Common myeloid progenitor, CD34-positive (primary cell): ENCODE data around the gene XDH.

ENCODE experiments used
- CTCF ChIA-PET: fragments of 350-600 bp; sonication (Branson Sonifier 250); formaldehyde crosslinking; loops from one replicate; lab custom pipeline; 2021; ENCODE audit warnings: antibody characterized with exemption; lab: Charles Lee
- POLR2A ChIA-PET: fragments of 350-600 bp; sonication (Branson Sonifier 250); formaldehyde crosslinking; loops from one replicate; lab custom pipeline; 2021; ENCODE audit warnings: antibody characterized with exemption; lab: Charles Lee
- DNase-seq, 3 donors: peaks; one replicate each; pipeline versions ENCODE4 v3.0.0 to v3.0.0-alpha.2; 2013
- H3K27ac ChIP-seq, 2 experiments: 1 replicate in 1 of 2; 2 replicates in 1 of 2; pipeline ENCODE4 v1.7.0; 2013; ENCODE audit warnings: inconsistent platforms in 2 of 2, low read length in 2 of 2, mild to moderate bottlenecking in 2 of 2, low read depth in 1 of 2, moderate library complexity in 1 of 2; ENCODE audit not compliant: severe bottlenecking in 2 of 2, insufficient read depth in 1 of 2, poor library complexity in 1 of 2
- H3K27me3 ChIP-seq, 5 experiments: replicated peaks in 2 of 5; 1 replicate in 3 of 5; 2 replicates in 2 of 5; pipeline versions ENCODE4 v1.6.1 to v1.7.0; 2013; ENCODE audit warnings: low read length in 4 of 5, mild to moderate bottlenecking in 2 of 5, moderate library complexity in 2 of 5, inconsistent platforms in 1 of 5; ENCODE audit not compliant: insufficient read depth in 5 of 5, control insufficient read depth in 4 of 5
- H3K36me3 ChIP-seq, 4 experiments: 1 replicate in 2 of 4; 2 replicates in 2 of 4; pipeline versions ENCODE4 v1.6.1 to v1.7.0; 2013; ENCODE audit warnings: low read length in 3 of 4, control low read depth in 1 of 4, mild to moderate bottlenecking in 1 of 4; ENCODE audit not compliant: control insufficient read depth in 4 of 4, insufficient read depth in 4 of 4
- H3K4me1 ChIP-seq, 4 experiments: 1 replicate in 3 of 4; 2 replicates in 1 of 4; pipeline versions ENCODE4 v1.6.1 to v1.7.1; 2013; ENCODE audit warnings: low read length in 3 of 4, mild to moderate bottlenecking in 3 of 4, control low read depth in 1 of 4, inconsistent platforms in 1 of 4, moderate library complexity in 1 of 4; ENCODE audit not compliant: control insufficient read depth in 4 of 4, insufficient read depth in 4 of 4; ENCODE audit errors: control extremely low read depth in 1 of 4
- H3K4me3 ChIP-seq, 7 experiments: 1 replicate in 4 of 7; 2 replicates in 3 of 7; pipeline versions ENCODE4 v1.5.1 to v1.7.0; 2013; ENCODE audit warnings: mild to moderate bottlenecking in 7 of 7, low read length in 6 of 7, moderate library complexity in 6 of 7, inconsistent platforms in 2 of 7, low read depth in 2 of 7, control low read depth in 1 of 7; ENCODE audit not compliant: insufficient read depth in 4 of 7, control insufficient read depth in 1 of 7; ENCODE audit errors: extremely low read depth in 1 of 7
- H3K9me3 ChIP-seq, 5 experiments: 1 replicate in 4 of 5; 2 replicates in 1 of 5; pipeline versions ENCODE4 v1.6.1 to v1.7.1; 2013; ENCODE audit warnings: low read length in 4 of 5, mild to moderate bottlenecking in 2 of 5, inconsistent platforms in 1 of 5, low read depth in 1 of 5, moderate library complexity in 1 of 5; ENCODE audit not compliant: control insufficient read depth in 4 of 5, insufficient read depth in 2 of 5; ENCODE audit errors: control extremely low read depth in 1 of 5
- WGBS: methylation state at CpG from one replicate; pipeline ENCODE4 v1.1.5; 2013; ENCODE audit not compliant: insufficient coverage; 5-methylcytosine and 5-hydroxymethylcytosine counted together

Gene XDH

DNA sequence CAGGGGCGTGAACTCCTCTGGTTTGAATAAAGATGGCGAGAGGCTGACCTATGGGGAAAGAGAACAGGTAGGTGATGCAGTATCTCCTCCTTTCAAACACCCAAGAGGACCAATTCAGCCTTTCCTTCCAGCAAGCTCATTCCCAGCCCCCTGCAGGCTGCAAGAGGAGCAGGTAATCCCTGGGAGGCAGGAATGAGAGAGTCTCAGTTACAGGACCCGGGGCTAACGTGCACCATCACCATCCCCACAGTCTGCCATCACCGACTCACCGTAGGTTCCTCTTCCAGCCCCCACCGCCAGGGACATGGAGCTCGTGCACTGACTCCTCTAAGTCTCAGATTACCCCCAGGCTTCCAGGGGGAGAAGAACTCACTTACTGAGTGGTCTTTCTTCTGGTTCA lies 26.7 kb downstream of the XDH start:
- H3K36me3 ChIP-seq = no peaks in the 10 kb centered on the region
- WGBS = 95% methylated on average over 3 of the region's 8 CpGs
- no peaks in the 10 kb centered on the region for H3K27me3 ChIP-seq
- POLR2A ChIA-PET = no interaction called here
- peaks cover 0 to 13% (median 0%) of the 10 kb centered on the region in 4 experiments for H3K4me1 ChIP-seq
- no peak overlapping the region for H3K27ac ChIP-seq
- peaks cover 0 to 1% (median 0%) of the 10 kb centered on the region in 5 experiments for H3K9me3 ChIP-seq
- DNase-seq = no peak
- H3K4me3 ChIP-seq = no peak overlapping the region
- CTCF ChIA-PET = no interaction called here

DNA sequence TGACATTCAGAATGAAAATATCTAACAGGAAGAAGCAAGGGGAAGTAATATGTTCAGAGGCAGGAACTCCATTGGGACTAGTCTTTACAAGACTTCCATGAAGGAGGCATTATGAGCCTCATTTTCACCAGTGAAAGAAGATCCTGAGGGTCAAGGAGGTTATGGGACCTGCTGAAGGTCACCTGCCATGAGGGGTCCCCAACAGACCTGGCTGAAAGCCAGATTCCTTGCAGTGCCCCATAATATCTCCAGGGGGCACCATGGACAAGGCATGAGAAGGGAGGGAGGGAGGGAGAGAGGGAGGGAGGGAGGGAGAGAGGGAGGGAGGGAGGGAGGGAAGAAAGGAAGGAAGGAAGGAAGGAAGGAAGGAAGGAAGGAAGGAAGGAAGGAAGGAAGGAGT lies 27.9 kb downstream of the XDH start:
- DNase-seq = no peak
- no peaks in the 10 kb centered on the region for H3K27me3 ChIP-seq
- no peaks in the 10 kb centered on the region for H3K36me3 ChIP-seq
- POLR2A ChIA-PET = no interaction called here
- no peak overlapping the region for H3K27ac ChIP-seq
- CTCF ChIA-PET = no interaction called here
- no peaks in the 10 kb centered on the region for H3K9me3 ChIP-seq
- no peak overlapping the region for H3K4me3 ChIP-seq
- H3K4me1 ChIP-seq = peaks cover 0 to 22% (median 0%) of the 10 kb centered on the region in 4 experiments

DNA sequence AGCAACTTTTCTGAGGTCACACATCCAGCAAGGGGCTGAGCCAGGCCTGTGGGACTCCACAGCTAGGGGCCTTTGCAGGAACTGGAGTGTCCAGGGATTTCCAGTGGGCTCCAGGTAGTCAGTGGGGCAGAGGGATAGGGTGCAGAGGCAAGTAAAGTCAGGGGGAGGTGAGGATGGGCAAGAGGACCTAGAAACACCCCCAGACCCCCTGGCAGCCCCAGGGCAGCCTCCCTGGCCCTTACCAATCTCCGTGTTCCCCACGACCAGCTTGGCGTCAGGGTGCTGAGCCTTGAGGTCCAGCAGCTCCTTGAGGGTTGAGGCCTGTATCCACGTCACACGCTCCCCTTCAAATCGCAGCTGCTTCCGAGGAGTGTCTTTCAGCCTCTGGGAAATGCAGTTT lies 28.4 kb downstream of the XDH start:
- CTCF ChIA-PET = no interaction called here
- H3K27me3 ChIP-seq = no peaks in the 10 kb centered on the region
- WGBS = 96% methylated on average over 5 of the region's 7 CpGs
- H3K4me1 ChIP-seq = peaks cover 0 to 22% (median 0%) of the 10 kb centered on the region in 4 experiments
- H3K9me3 ChIP-seq = no peaks in the 10 kb centered on the region
- H3K4me3 ChIP-seq = no peak overlapping the region
- POLR2A ChIA-PET = no interaction called here
- no peak for DNase-seq
- H3K36me3 ChIP-seq = no peaks in the 10 kb centered on the region
- H3K27ac ChIP-seq = no peak overlapping the region

DNA sequence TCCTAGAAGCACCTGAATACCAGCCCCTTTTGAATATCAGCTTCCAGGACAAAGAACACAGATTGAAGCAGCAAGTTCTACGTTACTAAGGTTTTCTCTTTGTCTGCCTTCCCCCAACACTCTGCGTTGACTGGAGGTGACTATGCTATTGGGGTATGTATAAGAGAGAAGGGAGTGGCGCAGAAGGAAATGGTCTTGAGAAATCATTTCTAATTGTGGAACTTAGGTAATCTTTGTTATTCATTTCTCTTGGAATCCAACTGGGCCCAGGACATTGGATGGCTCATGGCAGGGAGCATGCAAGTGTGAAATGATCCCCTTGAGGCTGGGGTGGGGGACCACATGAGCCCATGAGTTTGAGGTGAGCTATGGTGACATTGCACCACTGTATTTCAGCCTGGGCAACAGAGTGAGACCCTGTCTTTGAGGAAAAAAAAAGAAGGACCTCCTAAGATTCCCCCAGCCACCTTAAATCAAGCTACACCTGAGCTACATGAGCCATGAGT lies 29.7 kb downstream of the XDH start:
- Histone ChIP-seq H3K27ac (no peak overlapping the region), H3K4me3 (no peak overlapping the region), H3K4me1 (peaks cover 0 to 22% (median 0%) of the 10 kb centered on the region in 4 experiments), H3K36me3 (no peaks in the 10 kb centered on the region), H3K27me3 (no peaks in the 10 kb centered on the region), H3K9me3 (no peaks in the 10 kb centered on the region)
- ChIA-PET POLR2A (no interaction called here), CTCF (no interaction called here)
- WGBS = 92% methylated on average over 2 of the region's 3 CpGs
- DNase-seq = peak in 2 of 3 donors; percentile 3 to 6

DNA sequence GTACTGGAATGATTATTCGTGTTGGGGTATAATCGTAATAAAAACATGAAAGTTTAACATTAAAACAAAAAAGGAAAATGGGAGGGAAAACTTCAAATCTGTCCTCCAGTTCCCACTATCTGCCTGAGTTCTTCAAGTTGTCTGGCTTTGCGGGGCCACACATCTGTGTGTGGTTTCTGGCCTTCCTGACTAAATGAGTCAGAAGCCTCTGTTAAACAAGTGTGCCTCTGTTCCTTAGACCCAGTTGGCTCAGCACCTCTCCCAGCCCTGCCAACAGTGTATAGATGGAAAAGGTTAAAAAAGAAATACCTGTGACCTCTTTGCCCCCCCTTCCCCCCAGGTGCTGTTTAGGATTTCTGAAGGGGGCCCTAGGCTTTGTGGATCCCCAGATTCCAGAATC lies 30.2 kb downstream of the XDH start:
- 80% methylated on average over 1 of the region's 3 CpGs for WGBS
- DNase-seq = peak; percentile 4 to 44 (median 35)
- Histone ChIP-seq H3K27ac (no peak overlapping the region), H3K27me3 (no peaks in the 10 kb centered on the region), H3K4me3 (no peak overlapping the region), H3K4me1 (peaks cover 0 to 22% (median 0%) of the 10 kb centered on the region in 4 experiments), H3K9me3 (no peaks in the 10 kb centered on the region), H3K36me3 (no peaks in the 10 kb centered on the region)
- ChIA-PET POLR2A (no interaction called here), CTCF (no interaction called here)

DNA sequence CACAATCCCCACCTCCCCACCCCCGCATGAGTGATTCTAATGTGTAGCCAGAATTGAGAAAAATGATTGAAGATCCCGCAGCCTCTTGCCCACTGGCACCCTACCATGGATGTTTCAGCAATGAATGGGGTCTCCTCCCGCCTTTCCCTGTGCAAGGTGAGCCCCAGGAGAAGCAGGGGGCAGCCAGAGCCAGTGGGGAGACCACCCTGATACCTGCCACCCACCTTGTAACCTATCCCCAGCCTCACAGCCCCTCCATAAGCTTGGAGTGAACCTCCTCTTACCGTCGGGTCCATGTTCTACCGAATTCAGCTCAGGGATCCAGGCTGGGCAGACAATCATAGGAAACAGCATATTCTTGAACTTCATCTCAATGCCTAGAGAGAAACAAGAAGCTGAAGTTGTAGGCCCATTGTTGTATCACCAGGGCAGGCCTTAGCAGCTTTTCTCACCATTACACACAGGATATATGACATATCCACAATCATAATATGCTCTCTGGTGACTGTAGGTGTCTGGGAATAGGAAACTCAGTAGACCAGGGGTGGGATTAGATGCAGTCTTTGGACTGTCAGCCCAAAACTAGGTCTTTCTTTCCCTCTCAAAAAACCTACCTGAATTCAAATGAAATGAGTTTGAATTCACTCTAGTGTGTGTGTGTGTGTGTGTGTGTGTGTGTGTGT lies 30.9 kb downstream of the XDH start:
- 97% methylated on average over 4 of the region's 6 CpGs for WGBS
- CTCF ChIA-PET = no interaction called here
- Histone ChIP-seq H3K27me3 (no peaks in the 10 kb centered on the region), H3K4me3 (no peak overlapping the region), H3K9me3 (no peaks in the 10 kb centered on the region), H3K4me1 (peaks cover 0 to 22% (median 0%) of the 10 kb centered on the region in 4 experiments), H3K36me3 (no peaks in the 10 kb centered on the region), H3K27ac (no peak overlapping the region)
- DNase-seq = no peak
- POLR2A ChIA-PET = no interaction called here

DNA sequence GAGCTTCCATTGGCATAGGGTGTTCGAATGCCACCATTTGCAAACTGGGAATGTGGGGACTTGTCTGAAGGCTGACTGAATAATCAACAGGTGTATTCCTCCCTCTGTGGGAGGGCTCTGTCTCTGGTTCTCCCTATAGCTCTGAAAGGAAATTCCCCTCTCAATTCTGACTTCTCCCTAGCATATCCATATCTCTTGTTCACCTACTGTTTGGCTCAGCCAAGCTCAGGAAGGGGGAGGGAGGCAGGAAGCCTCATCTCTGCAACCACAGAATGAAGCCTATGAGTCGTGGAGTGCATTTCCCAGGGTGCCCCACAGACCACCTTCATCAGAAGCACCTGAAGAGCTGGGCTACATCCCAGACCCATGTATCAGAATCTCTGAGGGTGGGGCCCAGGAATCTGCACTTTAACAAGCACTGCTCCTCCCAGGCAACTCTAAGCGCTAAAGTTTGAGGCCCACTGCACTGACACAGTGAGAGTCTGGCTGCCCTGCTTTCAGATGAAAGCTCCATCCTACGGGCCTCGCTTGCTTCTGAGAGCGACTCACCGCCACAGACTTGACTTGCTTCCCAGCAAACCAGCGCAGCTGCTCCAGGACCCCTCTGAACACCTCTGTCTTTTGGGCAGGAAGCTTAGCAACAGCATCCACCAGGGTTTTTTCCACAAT lies 32.0 kb downstream of the XDH start:
- no peaks in the 10 kb centered on the region for H3K36me3 ChIP-seq
- H3K27ac ChIP-seq = no peak overlapping the region
- no peak for DNase-seq
- POLR2A ChIA-PET = no interaction called here
- CTCF ChIA-PET = interaction anchor here (0.9 kb wide), 1 partner anchor 14 kb away, joined by 3 read pairs; no protein-coding TSS in a partner anchor
- no peaks in the 10 kb centered on the region for H3K9me3 ChIP-seq
- no peaks in the 10 kb centered on the region for H3K27me3 ChIP-seq
- no peak overlapping the region for H3K4me3 ChIP-seq
- 80% methylated on average over 8 of the region's 8 CpGs for WGBS
- peaks cover 0 to 22% (median 0%) of the 10 kb centered on the region in 4 experiments for H3K4me1 ChIP-seq
